Measurements from ENCODE around the gene CLEC20A.

- TF ChIP-seq POLR2A (IDR thresholded peaks at IDR 0.05) (no peak), CTCF (IDR thresholded peaks at IDR 0.05) (no peak), POLR2AphosphoS5 (IDR thresholded peaks at IDR 0.05; ENCODE audit: insufficient read depth in 1 of 2, low read depth in 1 of 2) (no peak)
Measured at GRCh38 chr1:178451529-178451928, 45.2 kb downstream of the CLEC20A start.
